Effector memory CD4-positive, alpha-beta T cell (primary cell): ENCODE results near the gene RPL27A.

Experiments
- DNase-seq, 3 donors: peaks; one replicate each; pipeline ENCODE4 v3.0.0-alpha.2; 2020
- H3K27ac ChIP-seq: 2 replicates; pipeline ENCODE4 v1.7.0; 2013; ENCODE audit warnings: mild to moderate bottlenecking, low read length, moderate library complexity; ENCODE audit not compliant: insufficient read depth, poor library complexity, severe bottlenecking
- H3K27me3 ChIP-seq: replicated peaks from 2 replicates; pipeline ENCODE4 v1.7.0; 2013; ENCODE audit warnings: mild to moderate bottlenecking, low read length; ENCODE audit not compliant: insufficient read depth, control insufficient read depth, poor library complexity, severe bottlenecking
- H3K36me3 ChIP-seq: 2 replicates; pipeline ENCODE4 v1.7.0; 2013; ENCODE audit warnings: mild to moderate bottlenecking, low read length, moderate library complexity; ENCODE audit not compliant: control insufficient read depth, insufficient read depth
- H3K4me1 ChIP-seq: 2 replicates; pipeline ENCODE4 v1.7.0; 2013; ENCODE audit warnings: low read length, mild to moderate bottlenecking; ENCODE audit not compliant: control insufficient read depth, insufficient read depth, poor library complexity, severe bottlenecking
- H3K4me3 ChIP-seq: 2 replicates; pipeline ENCODE4 v1.7.0; 2013; ENCODE audit warnings: low read length, low read depth, mild to moderate bottlenecking; ENCODE audit not compliant: insufficient read depth, poor library complexity, severe bottlenecking
- H3K9me3 ChIP-seq: 2 replicates; pipeline ENCODE4 v1.7.0; 2013; ENCODE audit warnings: mild to moderate bottlenecking, low read length, moderate library complexity; ENCODE audit not compliant: control insufficient read depth
- total RNA-seq, 3 donors: gene quantifications; one replicate each; lab custom pipeline; 2026; lab: John Stamatoyannopoulos, UW

The RPL27A gene
- 892 to 1,258 (median 1,162) reads per million in 3 donors for total RNA-seq

DNA sequence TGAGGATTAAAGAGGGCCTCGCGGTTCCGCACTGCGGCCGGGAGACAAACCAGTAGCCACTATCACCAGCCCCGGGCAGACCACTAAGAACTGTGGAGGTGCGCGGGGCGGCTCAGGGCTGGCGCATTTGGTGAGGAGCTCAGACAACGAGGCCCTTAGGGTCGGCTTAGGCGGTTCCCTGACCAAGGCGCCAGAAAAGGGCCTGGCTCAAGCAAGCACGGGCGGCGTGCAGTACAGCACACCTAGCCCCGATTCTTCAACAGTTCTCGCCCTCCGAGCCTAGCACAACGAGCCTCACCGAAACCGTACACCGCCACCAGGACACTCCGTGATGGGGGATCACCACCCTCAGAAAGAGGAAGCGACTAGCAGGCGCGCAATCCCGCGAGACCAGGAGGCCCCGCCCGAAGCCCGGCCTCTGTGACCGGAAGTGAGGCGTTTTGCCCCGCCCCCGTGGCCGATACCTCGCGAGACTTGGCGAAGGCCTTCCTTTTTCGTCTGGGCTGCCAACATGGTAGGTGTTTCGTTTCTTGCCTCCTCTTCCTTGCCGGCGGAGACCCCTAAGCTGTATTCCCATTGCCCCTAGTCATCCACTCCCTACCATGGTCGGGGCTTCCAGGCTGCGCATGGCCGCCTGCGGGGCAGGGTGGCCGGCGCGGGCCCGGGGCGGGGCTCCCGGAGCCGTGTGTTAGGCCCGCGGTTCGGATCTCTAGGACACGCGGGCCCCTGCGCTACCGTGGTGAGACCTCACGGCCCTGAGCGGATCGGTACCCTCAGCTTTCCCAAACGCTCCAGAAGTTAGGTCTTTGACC lies at the start of gene RPL27A, which contains the start of gene TRIM66:
Gene RPL27A (plus strand): TSS at position 490 of the 812 bp plus-strand sequence. CDS start 22 bp downstream, at position 512.
Gene TRIM66 (minus strand): TSS at position 363 of the 812 bp plus-strand sequence. CDS start 10,391 bp downstream, outside the sequence.
- no peaks in the 10 kb centered on the region for H3K27me3 ChIP-seq
- peak within 1 kb of the TSS; percentile 87 for H3K4me3 ChIP-seq
- no peaks in the 10 kb centered on the region for H3K9me3 ChIP-seq
- peak within 1 kb of the TSS; percentile 97 for H3K27ac ChIP-seq
- H3K4me1 ChIP-seq = peaks cover 17% of the 10 kb centered on the region
- H3K36me3 ChIP-seq = peaks cover 24% of the 10 kb centered on the region
- peak; percentile 96 to 98 (median 98) for DNase-seq

DNA sequence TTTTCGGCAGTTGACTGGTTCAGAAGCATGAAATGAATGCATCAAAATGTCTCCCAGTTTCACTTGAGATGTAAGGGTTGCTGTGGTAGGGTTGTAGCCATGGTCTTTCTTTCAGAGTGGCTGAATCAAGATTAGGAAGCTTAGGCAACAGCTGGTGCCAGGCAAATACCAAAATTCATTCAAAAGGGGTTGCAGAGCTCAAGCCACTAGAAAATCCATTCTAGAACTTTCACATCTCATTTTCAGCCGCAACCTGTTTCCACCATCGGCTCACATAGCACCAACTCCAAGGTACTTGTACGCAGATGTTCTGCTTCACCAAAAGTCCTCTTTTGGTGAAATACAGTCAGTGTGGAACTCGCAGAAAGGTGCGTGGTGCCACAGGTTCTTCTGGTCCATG lies 48.1 kb upstream of the RPL27A start:
- peaks cover 40% of the 10 kb centered on the region for H3K36me3 ChIP-seq

DNA sequence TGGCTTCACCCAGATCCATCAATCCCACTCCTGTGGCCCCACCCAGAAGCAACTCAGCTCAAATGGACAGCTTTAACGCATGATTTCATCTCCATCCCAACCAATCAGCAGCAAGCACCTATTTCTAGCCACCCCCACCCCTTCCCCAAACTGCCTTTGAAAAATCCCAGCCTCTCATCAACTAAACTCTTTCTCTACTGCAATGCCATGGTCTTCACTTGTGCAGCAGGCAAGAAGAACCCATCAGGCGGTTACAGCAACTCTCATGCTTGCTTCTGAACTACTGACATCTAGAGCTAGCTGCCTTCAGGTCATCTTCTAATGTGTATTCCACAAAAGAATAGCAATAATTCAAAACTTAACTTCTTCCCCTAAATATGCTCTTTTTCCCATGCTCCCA lies 46.5 kb upstream of the RPL27A start:
- H3K9me3 ChIP-seq = peaks cover 4% of the 10 kb centered on the region
- no peak overlapping the region for H3K27ac ChIP-seq
- H3K36me3 ChIP-seq = peaks cover 53% of the 10 kb centered on the region
- no peak for DNase-seq
- H3K4me1 ChIP-seq = no peaks in the 10 kb centered on the region
- H3K27me3 ChIP-seq = no peaks in the 10 kb centered on the region
- no peak overlapping the region for H3K4me3 ChIP-seq

More for the DNA sequence above, 48.1 kb upstream of the RPL27A start:
- no peaks in the 10 kb centered on the region for H3K27me3 ChIP-seq
- peaks cover 4% of the 10 kb centered on the region for H3K9me3 ChIP-seq
- no peak overlapping the region for H3K4me3 ChIP-seq
- no peak for DNase-seq
- H3K4me1 ChIP-seq = no peaks in the 10 kb centered on the region
- H3K27ac ChIP-seq = no peak overlapping the region

DNA sequence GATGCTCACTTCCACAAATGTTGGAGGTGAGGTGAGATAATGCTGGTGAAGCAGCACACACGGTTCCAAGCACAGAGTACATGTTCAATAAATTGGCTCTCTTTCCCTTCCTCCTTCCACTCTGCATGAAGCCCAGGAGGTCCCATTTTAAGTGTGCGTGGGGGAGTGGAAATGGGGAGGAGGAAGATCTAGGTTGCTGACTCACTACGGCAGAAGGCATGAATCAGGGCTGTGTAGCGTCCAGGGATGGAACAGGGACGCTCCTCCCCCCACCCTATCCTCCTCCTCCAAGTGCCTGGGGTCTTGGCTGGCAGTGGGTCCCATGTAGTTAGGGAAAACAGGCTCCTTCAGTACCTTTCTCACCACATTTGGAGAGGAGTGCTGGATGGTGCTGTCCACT lies 44.3 kb upstream of the RPL27A start:
- Histone ChIP-seq H3K27me3 (no peaks in the 10 kb centered on the region), H3K36me3 (peaks cover 60% of the 10 kb centered on the region), H3K27ac (no peak overlapping the region), H3K4me1 (no peaks in the 10 kb centered on the region), H3K4me3 (no peak overlapping the region), H3K9me3 (peaks cover 4% of the 10 kb centered on the region)
- DNase-seq = no peak

DNA sequence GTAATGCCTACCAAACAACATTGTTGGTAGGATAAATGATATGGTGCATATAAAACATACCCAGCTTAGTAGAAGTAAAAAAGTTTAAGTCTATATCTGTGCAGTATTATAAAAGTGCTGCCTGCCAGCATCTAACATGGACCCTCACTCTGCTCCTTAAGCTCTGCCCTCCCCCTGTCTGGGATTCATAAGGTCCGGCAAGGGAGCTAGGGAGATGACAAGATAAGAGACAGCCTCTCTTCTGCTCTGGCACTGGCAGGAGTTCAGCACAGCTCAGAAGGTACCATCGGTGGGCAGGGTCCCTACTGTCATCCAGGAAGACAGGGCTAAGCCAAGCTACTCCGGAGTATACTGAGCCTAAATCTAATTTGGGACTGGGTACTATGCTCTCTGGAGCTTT lies 42.9 kb upstream of the RPL27A start:
- Histone ChIP-seq H3K9me3 (peaks cover 4% of the 10 kb centered on the region), H3K27ac (no peak overlapping the region), H3K27me3 (no peaks in the 10 kb centered on the region), H3K36me3 (peaks cover 53% of the 10 kb centered on the region), H3K4me1 (no peaks in the 10 kb centered on the region), H3K4me3 (no peak overlapping the region)
- no peak for DNase-seq

DNA sequence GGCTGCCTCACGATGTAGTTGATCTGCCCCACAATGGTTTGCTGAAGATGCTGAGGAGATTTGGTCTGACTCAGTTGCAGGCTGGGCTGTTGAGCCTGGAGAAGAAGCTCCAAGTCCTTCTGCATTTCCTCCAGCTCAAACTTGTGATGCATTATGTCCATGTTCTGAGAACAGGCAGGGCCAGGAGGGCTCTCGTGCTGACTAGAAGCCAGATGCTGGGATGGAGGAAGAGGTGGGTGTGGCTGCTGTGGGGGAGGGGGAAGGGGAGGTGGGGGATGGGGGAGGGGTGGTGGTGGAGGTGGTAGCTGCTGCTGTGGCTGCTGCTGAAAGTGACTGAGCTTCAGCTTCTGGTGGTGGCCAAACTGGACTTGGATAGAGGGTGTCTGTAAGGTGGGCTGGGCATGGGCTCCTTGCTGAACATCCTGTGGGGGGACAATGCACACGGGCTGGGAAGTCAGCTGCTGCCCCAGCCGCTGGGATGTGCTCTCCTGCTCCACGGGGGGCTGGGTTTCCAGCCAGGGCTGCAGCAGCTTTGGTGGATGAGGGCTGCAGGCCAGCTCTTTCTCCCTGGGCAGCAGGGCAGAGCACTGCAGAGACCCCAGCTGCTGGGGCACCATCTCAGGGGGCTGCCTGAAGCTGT lies 42.2 kb upstream of the RPL27A start:
- H3K36me3 ChIP-seq = peaks cover 52% of the 10 kb centered on the region

GRCh38 chr11:8641332-8641731 lies 41.3 kb upstream of the RPL27A start:
- Histone ChIP-seq H3K27me3 (no peaks in the 10 kb centered on the region), H3K4me1 (no peaks in the 10 kb centered on the region), H3K9me3 (peaks cover 4% of the 10 kb centered on the region), H3K4me3 (no peak overlapping the region), H3K36me3 (peaks cover 54% of the 10 kb centered on the region), H3K27ac (no peak overlapping the region)
- DNase-seq = no peak

More for the DNA sequence above, 42.2 kb upstream of the RPL27A start:
- peaks cover 4% of the 10 kb centered on the region for H3K9me3 ChIP-seq
- no peak overlapping the region for H3K4me3 ChIP-seq
- no peaks in the 10 kb centered on the region for H3K27me3 ChIP-seq
- no peak for DNase-seq
- no peaks in the 10 kb centered on the region for H3K4me1 ChIP-seq
- H3K27ac ChIP-seq = no peak overlapping the region

GRCh38 chr11:8642196-8642841 lies 40.3 kb upstream of the RPL27A start:
- Histone ChIP-seq H3K27ac (no peak overlapping the region), H3K4me1 (no peaks in the 10 kb centered on the region), H3K27me3 (no peaks in the 10 kb centered on the region), H3K9me3 (no peaks in the 10 kb centered on the region), H3K4me3 (no peak overlapping the region), H3K36me3 (peaks cover 50% of the 10 kb centered on the region)
- DNase-seq = no peak

DNA sequence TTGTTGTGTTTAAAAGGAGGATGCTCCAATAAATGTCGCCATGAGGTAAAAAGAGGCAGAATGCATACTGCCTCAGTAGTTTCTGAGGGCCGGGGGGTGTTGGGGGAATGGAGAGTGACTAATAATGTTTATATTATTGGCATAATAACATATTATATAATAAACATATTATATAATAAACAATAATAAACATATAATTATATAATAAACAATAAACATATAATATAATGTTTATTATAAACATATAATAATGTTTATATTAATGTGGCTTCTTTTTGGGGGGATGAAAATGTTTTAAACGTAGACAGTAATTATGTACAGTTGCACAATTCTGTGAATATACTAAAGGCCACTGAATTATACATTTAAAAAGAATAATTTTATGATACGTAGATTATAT lies 35.7 kb upstream of the RPL27A start:
- Histone ChIP-seq H3K36me3 (peaks cover 47% of the 10 kb centered on the region), H3K4me1 (no peaks in the 10 kb centered on the region), H3K27me3 (no peaks in the 10 kb centered on the region), H3K4me3 (no peak overlapping the region), H3K9me3 (no peaks in the 10 kb centered on the region), H3K27ac (no peak overlapping the region)
- DNase-seq = no peak
